Cardiac muscle cell (in vitro differentiated cells and primary cell): ENCODE results near the gene DNM3. TPM values are rescaled to one million over a fixed set of nuclear protein-coding genes. Genes with fewer than 3 reads are reported as not detected.

ENCODE experiments used
- DNase-seq, 2 donors: peaks; one replicate each; pipeline versions ENCODE4 v3.0.0 to v3.0.0-alpha.2; 2010 to 2017; ENCODE audit warnings: low read depth in 1 of 2, low spot score in 1 of 2
- H3K27ac ChIP-seq: fragments of 200-600 bp; sonication (generic); 2 replicates; pipeline ENCODE4 v1.5.1; 2016
- H3K27me3 ChIP-seq: fragments of 200-600 bp; sonication (generic); 2 replicates; pipeline ENCODE4 v1.6.0; 2016; ENCODE audit warnings: control low read depth
- H3K36me3 ChIP-seq: fragments of 200-600 bp; sonication (generic); 2 replicates; pipeline ENCODE4 v1.5.1; 2016; ENCODE audit warnings: control low read depth
- H3K4me1 ChIP-seq: fragments of 200-600 bp; sonication (generic); 2 replicates; pipeline ENCODE4 v1.8.1; 2017; ENCODE audit warnings: low read depth, mild to moderate bottlenecking, mixed run types
- H3K4me3 ChIP-seq: fragments of 200-600 bp; sonication (generic); 2 replicates; pipeline ENCODE4 v1.5.1; 2016; ENCODE audit warnings: mild to moderate bottlenecking
- H3K9me3 ChIP-seq: fragments of 200-600 bp; sonication (generic); 2 replicates; pipeline ENCODE4 v1.5.1; 2017; ENCODE audit warnings: low read depth, mild to moderate bottlenecking, control low read depth
- CTCF ChIP-seq: IDR thresholded peaks from 2 replicates; pipeline ENCODE4 v1.5.1; 2012; ENCODE audit warnings: low read depth, mild to moderate bottlenecking, low read length
- polyA plus RNA-seq: library from polyadenylated mRNA; unstranded; fragments of >200 nt; fragmentation: Nextera tagmentation; extraction: Ambion mirVana; gene quantifications from 2 replicates; pipeline ENCODE4 v1.2.1, GENCODE V29; 2016
- total RNA-seq: library from RNA; depleted of rRNA; stranded (reverse); fragments of >200 nt; gene quantifications from 2 replicates; pipeline ENCODE4 v1.2.3, GENCODE V29; 2016

Gene DNM3
- total and polyA plus RNA-seq, 2 experiments from 2014 or later, result 0.42 TPM; not detected in 1

DNA sequence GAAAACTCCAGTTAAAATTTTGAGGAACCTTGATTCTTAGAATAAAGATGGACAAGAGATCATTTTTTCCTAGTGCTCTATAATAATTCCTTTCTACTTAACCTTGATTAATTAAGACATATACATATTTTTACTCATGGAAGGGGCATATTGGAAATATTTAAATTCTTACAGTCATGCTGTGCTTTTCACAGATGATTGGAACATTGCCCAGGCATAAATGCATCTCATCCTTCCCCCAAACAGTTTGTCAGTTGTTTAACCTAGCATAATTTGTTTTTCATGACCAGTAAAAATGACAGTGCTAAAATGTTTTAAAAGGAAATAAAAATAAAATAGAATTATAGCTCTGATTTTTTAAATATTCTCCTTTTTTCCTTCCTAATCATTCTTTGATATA is 140.0 kb downstream of the DNM3 start:
- no peak for DNase-seq
- H3K9me3 ChIP-seq, result no peaks in the 10 kb centered on the region
- TF ChIP-seq CTCF, result no peak
- no peaks in the 10 kb centered on the region for H3K27me3 ChIP-seq
- no peak overlapping the region for H3K27ac ChIP-seq
- no peaks in the 10 kb centered on the region for H3K4me1 ChIP-seq
- no peak overlapping the region for H3K4me3 ChIP-seq
- H3K36me3 ChIP-seq, result no peaks in the 10 kb centered on the region

- H3K27me3 ChIP-seq, result no peaks in the 10 kb centered on the region
- DNase-seq, result peak in 1 of 2 donors; percentile 58
- peak; percentile 45 for TF ChIP-seq CTCF
- H3K4me1 ChIP-seq, result no peaks in the 10 kb centered on the region
- H3K36me3 ChIP-seq, result no peaks in the 10 kb centered on the region
- H3K9me3 ChIP-seq, result no peaks in the 10 kb centered on the region
- no peak overlapping the region for H3K27ac ChIP-seq
- no peak overlapping the region for H3K4me3 ChIP-seq
Observed at GRCh38 chr1:171983584-171983983, 142.3 kb downstream of the DNM3 start.

DNA sequence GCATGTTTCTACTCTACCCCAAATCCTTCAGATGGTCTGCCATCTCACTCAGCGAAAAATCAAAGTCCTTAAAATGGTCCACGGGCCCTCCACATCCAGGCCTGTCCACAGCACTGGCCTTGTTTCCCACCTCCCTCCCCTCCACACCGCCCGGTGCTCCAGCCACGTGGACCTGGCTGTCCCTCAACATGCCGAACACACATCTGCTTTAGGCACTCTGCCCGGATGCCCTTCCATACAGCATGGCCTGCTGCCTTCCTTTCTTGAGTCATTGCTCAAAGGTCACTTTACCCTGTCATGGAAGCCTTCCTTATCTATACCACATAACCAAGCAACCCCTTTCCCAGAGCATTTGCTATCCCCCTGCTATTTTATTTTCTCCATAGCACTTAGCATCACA is 143.0 kb downstream of the DNM3 start:
- Histone ChIP-seq H3K27ac (no peak overlapping the region), H3K4me1 (no peaks in the 10 kb centered on the region), H3K4me3 (no peak overlapping the region), H3K27me3 (no peaks in the 10 kb centered on the region), H3K36me3 (no peaks in the 10 kb centered on the region), H3K9me3 (no peaks in the 10 kb centered on the region)
- no peak for TF ChIP-seq CTCF
- DNase-seq, result no peak

- H3K4me1 ChIP-seq, result no peaks in the 10 kb centered on the region
- H3K36me3 ChIP-seq, result no peaks in the 10 kb centered on the region
- peak; percentile 38 to 53 for DNase-seq
- H3K4me3 ChIP-seq, result no peak overlapping the region
- no peaks in the 10 kb centered on the region for H3K27me3 ChIP-seq
- H3K27ac ChIP-seq, result peak overlapping the region; percentile 50
- no peaks in the 10 kb centered on the region for H3K9me3 ChIP-seq
- peak; percentile 79 for TF ChIP-seq CTCF
Observed at GRCh38 chr1:171984850-171985485, 143.7 kb downstream of the DNM3 start.

- peak in 1 of 2 donors; percentile 38 for DNase-seq
- Histone ChIP-seq H3K27me3 (no peaks in the 10 kb centered on the region), H3K27ac (peak overlapping the region; percentile 50), H3K36me3 (no peaks in the 10 kb centered on the region), H3K9me3 (no peaks in the 10 kb centered on the region), H3K4me3 (no peak overlapping the region), H3K4me1 (no peaks in the 10 kb centered on the region)
- TF ChIP-seq CTCF, result no peak
Observed at GRCh38 chr1:171985639-171986038, 144.3 kb downstream of the DNM3 start.
